Activated T-cell treated with anti-CD3 and anti-CD28 coated beads for 4 hours (primary cell): ENCODE results near the gene SH3PXD2A.

ENCODE experiments used
- DNase-seq: peaks from one replicate; pipeline ENCODE4 v3.0.0-alpha.2; 2020

SH3PXD2A gene

DNA sequence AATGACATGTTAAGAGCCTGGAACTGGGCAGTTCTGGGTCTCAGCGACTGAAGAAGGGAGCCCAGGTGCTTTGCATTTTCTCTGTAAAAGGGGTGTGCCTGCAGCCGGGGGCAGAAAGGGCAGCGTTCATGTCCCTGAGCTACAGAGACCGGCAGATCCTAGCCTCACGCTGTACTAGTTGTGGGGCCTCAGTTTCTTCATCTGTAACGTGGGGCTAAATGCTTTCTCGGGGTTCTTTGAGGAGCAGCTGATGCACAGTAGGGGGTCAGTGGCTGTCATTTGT, 282.2 kb downstream of the SH3PXD2A start:
- DNase-seq = no peak

DNA sequence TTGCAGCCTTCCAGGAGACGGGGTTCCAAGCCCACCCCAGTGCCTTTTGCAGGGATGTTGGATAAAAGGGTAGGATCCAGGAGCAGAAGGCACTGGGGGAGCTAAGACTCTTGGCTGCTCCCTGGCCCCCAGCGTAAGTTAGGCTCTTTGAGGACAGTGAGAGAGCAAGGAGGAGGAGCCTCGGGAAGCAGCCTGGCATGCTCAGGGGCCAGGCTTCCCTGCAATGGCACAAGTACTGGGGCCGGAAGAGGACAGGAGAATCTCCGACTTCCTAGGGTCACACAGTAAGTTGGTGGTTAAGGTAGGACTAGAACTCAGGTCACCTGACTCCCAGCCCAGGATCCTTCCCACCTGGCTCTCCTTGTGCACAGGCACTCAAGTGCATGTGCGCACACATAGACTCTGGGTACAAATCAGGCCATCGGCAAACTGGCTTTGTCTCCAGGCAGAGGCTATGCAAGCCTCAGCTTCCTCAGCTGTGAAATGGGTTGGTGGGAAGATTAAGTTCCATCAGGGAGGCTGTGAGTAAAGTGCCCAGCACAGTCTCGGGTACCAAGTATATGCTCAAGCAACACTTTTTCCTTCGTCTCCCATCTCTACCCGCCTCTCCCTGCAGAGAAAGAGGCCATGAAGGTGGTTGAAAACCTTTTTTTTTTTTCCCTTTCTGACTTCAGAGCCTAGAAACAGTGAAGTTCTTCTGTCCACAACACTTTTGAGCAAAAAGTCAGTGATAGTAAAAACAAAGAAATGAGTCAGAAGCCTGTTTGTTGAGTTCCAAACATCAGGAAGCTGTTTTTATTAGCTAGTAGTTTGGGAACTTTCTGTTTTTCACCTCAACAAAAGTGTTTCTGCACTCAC, 282.8 kb downstream of the SH3PXD2A start:
- DNase-seq = no peak

DNA sequence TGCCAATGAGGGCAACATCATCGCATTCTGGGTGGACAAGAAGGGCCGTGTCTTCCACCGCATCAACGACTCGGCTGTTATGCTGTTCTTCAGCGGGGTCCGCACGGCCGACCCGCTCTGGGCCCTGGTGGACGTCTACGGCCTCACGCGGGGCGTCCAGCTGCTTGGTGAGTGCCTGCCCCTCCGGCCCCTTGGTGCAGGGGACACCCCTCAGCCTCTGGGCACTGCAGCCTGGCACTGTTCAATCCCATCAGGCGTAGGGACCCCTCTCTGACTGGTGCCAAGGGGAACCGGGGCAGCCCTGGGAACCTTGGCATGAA, 283.8 kb downstream of the SH3PXD2A start:
- DNase-seq = no peak

DNA sequence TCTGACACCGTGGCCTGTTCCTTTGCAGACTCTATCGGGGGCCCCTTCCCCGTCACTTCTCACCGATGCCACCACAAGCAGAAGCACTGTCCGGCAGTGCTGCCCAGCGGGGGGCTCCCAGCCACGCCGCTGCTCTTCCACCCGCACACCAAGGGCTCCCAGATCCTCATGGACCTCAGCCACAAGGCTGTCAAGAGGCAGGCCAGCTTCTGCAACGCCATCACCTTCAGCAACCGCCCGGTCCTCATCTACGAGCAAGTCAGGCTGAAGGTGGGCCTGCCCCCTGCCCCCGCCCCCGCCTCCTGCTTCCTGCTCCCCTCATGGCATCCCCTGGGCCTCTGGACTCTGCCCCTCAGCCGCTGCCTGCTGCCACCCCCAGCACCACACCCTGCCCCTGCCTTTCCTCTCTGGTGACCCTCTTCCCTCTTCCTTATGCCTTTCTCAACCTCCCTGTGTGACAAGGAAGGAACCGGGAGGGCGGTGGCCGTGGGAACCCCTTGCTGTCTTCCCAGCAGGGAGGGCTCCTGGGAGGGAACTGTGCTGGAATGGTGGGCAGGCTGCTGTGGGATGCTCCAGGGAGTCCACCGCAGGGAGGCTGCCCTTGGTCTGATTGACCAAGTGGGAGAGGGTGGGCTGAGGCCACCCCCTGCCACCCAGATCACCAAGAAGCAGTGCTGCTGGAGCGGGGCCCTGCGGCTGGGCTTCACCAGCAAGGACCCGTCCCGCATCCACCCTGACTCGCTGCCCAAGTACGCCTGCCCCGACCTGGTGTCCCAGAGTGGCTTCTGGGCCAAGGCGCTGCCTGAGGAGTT, 284.3 kb downstream of the SH3PXD2A start:
- no peak for DNase-seq

DNA sequence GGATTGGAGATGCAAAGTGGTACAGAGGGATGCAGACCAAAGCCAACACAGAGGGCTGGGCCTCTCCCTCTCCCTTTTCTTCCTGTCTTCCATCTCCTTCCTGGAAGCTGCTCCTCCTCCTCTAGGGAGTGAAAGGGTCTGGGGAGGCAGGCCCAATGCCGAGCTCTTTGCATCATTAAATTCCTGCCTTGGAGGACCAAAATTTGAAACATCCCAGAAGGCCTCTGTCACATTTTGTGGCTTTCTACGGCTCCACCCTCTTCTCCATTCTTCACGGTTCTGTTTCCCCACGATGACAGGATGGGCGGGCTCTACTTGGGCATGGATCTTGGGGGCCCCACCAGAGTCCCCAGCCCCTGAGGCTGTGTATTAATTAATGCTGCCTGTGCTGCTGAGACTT, 285.5 kb downstream of the SH3PXD2A start:
- no peak for DNase-seq

DNA sequence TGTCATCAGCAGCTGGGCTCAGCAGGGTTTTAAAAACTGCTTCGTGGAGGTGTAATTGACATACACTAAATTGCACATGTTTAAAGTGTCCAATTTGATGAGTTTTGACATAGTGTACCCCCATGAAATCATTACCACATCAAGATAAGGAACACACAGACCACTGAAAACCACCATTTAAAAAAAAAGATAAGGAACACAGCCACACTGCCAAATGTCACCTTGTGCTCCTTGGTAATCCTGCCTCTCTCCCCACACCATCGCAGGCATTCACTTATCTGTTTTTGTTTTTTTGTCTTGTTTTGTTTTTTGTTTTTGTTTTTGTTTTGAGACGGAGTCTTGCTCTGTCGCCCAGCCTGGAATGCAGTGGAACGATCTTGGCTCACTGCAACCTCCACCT, 286.9 kb downstream of the SH3PXD2A start:
- no peak for DNase-seq

DNA sequence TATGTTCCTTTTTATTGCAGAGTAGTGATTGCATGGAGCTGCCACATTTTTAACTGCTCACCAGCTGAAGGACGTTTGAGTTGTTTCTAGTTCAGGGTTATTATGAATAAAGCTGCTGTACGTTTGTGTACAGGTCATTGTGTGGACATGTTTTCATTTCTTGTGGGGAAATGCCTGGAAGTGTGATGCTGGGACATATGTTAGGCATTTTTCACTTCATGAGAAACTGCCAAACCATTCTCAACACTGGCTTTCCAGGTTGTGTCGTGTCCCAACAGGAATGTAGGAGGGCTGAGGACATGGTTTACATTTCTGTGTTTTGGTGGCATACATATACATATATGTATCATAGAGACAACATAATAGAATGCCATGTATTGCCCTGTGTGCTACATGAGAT, 288.8 kb downstream of the SH3PXD2A start:
- no peak for DNase-seq

DNA sequence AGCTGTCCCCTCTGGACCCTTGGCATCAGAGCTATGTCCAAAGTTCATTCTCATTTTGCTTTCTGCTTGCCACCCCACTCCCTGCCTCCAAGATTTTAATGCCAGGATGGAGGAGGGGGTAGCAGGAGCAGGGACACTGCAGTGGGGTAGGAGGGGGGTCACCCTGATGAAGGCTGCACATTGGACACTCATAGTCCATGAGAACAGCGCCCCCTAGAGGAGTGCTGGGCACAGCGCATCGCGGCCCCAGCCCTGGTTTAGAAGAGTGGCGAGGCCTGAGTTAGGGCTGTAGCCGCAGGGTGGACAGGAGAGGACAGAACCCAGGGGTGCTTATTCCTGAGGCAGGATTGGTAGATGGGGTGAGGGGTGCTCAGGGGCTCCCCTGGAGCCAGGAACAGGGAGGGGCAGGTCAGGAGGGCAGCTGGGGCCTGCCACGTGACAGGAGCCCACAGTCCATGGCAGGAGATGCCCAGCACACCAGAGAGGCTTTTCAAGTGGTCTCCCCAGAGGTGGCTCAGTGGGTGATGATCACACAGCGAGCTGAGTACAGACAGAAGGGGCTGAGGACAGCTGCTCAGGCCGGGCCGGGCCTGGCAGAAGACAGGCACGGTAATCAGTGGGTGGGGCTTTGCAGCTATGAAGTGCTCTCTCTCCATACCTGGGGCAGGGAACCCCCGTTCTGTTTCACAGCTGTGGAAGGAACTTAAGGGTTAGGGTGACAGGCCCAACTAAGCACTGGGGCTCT, 290.4 kb downstream of the SH3PXD2A start:
- DNase-seq = no peak

DNA sequence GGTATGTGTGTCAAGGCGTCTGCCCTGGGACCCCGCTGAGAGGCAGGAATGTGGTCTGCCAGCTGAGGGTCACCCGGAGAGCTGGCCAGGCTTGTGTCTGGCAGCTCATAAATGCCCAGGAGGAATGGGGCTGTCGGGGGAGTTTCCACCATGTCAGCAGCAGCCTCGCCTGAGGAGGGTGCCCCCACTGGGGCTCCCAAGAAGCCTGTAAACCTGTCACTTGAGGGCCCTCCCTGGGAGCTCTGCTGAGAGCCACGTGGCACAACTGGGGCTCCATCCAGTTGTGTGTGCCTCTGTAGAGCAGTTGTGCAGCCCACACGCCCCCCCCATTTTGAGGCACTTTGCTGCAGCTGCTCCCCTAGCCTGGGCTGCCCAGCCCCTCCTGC, 291.3 kb downstream of the SH3PXD2A start:
- no peak for DNase-seq

DNA sequence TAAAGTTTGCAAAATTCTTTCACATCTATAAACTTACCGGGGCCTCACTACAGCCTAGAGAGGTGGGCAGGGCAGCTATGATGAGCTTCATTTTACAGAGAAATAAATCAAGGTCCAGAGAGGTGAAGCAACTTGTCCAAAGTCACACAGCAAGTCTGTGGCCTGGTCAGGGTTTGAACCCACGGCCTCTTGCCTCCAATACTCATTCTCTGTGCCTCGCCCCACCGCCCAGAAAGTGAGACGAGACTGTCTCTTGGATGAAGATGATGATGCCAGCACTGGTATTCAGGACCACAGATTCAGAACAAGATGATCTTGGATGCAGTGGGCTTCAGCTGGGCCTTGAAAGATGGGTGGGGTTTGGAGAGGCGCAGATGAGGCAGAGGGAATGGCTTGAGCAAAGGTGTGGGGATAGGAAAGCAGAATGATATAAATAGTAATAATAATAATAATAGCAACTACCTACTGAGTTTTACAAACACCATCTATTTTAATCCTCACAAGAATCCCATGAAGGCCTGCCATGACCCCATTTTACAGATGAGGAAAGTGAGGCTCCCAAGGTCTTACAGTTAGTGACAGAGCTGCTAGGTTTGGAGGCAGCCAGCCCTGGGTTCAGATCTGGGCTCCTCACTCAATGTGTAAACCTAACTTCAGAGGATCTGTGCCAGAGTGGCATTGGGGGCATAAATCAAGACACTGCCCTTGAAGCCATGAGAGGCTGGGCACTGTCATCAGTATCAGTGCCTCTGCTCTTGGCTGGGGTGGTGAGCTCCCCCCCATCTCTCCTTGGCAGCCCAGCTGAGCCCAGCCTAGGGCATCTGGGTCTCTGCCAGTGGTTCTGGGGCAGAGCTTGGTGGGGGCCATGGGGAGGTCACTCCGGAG, 291.9 kb downstream of the SH3PXD2A start:
- no peak for DNase-seq

DNA sequence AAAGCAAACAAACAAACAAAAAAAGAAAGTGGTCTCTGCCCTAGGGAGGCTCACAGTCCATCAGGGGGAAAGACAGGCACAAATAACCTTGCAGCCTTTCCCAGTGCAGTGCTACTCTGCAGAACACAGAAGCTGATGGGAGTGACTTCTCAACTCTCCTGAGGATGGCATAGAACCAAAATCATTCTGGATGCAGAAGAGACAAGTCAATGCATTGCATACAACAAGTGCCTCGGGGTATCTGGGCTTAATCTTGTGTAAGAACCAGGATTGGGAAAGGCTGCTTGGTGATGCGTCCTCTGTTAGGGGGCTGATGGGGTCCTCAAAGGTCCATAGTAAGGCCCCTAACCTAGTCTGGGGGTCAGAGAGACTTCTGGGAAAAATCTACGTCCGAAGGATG, 293.0 kb downstream of the SH3PXD2A start:
- DNase-seq = no peak

DNA sequence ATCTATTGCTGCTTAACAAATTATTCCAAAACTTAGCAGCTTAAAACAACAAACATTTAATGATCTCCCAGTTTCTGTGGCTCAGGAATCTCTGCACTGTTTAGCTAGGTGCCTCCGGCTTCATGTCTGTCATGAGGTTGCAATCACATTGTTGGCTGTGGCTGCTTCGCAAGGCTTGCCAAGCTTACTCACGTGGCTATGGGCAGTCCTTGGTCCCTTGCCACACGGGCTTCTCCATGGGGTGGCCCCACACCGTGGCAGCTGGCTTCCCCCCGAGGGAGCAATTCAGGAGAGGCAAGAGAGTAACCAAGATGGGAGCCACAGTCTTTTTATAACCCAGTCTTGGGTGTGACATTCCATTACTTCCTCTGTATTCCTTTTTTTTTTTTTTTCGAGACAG, 294.5 kb downstream of the SH3PXD2A start:
- no peak for DNase-seq

DNA sequence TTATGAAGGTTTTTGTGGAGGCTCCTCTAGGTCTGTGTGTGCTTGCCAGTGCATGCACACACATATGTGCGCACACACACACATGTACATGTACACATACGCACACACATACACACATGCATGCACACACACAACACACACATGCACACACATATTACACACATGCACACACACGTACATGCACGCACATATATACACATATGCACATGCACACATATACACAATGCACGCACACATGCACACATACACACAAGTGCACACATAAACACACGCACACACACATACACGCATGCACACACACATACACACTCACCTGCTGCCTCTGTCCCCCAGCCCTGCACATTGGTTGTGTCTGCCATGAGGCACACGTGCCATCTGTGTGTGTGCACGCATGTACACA, 295.6 kb downstream of the SH3PXD2A start:
- no peak for DNase-seq

DNA sequence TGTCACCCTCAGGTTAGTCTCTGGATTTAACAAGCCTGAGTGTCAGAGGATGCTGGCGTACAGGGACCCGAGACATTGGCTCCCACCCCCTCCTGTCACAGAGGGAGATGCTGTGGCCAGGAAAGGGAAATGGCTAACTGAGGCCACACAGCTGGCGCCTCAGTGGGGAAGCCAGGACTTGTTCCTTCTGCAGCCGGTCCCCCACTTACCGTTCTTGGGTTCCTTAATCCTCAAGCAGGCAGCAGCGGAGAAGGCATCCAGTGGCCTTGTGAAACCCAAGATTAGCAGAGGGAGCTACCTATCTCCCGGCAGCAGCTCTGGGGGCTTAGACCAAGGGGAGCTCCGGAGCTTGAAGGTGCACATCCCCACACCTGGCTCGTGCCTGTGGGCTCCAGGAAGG, 296.5 kb downstream of the SH3PXD2A start:
- DNase-seq = no peak

DNA sequence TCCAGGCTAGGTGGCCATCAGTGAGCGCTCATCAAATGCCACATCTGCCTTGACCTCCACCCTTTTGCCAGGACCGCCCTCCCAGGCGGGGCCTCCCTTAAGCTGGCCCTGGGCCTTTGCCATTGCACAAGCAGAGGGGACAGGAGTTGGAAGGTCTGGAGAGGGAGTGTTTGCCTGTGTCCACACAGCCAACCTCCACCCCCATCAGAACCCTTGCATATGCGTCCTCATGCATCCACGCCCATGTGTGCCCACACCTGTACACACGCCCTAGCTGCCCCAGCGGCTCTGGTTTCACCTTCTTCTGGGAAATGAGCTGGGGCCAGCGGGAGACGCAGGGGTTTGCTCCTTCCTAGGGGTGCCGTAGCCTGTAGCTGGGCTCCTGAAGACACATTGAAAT, 297.9 kb downstream of the SH3PXD2A start:
- no peak for DNase-seq

DNA sequence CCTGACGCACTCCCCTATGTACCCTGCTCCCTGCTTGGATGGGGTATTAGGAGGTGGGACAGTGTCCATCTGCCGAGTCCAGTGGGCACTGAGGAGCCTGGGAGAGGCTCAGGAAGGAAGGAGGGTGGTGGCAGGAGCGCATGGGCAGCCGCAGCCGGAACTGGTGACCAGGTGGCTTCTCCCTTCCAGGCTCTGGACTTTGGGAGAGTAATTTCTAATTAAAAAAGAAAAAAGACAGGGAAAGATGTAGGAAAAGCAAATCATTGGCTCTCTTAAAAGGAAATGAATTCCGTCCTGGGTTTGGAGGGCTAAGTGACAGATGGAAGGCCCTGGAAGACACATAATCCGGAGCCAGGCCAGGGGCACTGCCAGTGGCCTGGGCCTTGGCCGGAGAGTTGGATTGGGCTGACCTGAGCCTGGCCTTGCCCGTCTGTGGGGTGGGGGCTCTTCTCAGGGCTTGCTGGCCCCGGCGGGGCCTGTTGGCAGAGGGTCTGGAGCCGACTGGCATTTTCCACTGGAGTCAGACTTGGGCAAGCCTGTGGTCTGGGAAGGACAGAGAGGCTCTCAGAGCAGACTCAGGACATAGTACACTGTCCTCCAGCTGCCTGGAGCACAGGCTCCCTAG, 298.9 kb downstream of the SH3PXD2A start:
- no peak for DNase-seq

DNA sequence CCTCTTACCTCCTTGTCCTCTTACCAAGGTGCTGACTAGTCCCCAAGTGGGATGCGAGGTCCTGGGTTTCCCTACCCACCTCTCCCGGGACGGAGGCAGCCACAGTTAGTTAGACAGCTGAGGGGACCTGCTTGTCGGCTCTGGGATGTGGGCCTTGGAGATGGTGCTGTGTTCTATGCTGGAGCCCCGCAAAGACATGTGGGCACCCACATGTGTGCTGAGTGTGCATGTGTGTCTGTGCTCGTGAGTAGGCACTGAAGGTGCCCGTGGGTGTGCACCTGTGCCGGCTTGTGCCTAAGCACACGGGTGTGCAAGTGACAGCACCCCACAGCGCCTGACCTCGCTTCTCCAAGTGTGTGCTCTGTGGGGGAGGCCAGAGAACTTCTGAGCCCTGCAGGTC, 299.7 kb downstream of the SH3PXD2A start:
- no peak for DNase-seq

DNA sequence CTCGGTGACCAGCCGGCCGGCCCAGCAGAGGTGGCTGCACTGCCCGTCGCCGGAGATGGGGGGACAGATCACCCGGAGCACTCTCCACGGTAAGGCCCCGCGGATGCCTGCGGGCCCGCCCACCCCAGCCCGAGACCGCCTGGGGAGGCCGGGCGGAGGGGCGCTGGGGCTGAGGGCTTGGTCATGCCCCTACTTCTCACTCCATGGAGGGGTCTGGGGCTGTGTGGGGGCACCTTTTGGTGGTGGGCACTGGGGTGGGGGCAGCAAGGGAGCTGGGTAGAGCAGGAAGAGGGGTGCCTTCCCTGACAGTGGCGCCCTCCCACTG, 300.1 kb downstream of the SH3PXD2A start:
- no peak for DNase-seq

DNA sequence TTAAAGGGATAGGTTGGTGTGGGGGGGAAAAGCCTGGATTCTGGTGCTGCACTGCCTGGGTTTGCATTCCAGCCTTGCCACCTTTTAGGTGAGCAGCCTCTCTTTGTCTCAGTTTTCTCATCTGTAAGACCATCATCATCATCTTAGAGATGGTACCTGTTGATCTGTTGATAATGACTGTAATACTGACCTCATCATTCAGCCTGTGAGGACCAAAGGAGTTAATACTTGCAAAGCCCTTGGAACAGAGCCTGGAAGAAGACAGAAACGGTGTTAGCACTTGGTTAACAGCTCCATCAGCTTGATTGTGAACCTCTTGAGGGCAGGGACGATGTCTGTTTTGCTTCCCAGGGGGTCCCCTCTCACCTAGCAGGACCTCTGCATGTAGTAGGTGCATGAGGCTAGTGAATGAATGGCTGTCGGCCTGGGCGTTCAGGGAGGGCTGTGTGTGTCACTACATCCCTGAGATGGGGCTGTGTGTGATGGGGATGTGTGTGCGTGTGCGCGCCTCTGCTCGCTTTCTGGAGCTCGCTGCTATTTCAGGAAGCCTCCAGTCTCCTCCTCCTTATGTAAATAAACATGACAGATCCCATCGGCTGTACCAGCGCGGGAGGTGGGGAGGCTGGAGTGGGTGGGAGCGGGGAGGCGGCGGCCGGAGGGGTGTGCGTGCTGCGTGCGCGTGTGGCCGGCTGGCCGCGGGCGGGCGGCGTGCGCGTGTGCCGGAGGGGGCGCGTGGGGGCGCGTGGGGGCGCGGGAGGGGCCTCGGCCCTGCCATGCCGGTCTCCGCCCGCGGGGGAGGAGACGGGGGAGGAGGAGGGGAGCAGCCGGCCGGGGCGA, 300.7 kb downstream of the SH3PXD2A start:
- no peak for DNase-seq

DNA sequence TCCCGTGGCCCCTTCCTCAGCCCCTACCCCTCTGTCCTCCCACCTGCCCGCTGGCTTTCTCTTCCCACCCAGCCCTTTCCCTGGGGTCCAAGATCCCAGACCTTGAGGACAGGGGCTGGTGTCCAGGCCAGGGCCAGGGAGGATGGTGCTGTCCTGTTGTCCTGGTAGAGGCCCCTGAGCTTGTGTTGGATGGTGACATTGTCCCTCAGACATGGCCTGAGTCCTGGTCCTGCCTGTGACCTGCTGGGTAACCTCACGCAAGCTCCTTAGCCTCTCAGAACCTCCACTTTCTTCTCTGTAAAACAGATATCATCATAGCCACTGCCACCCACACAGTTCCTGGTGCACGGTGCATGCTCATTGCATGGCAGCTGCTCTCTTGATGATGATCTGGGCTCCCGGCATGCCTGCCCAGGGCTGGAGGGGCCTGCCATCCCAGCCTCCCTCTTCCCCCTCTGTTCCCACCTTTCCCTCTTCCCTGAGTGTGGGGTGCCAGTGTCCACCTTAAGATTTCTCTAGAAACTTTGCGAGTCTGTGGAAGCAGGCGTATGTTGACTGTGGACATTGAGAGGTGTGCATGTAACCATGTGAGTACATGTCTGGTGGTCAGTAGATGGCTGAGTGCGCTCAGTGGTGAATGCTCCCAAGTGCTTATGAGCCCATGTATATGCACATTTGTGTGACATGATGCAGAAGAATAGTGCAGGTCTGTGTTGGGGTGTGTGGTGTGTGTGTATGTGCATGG, 301.5 kb downstream of the SH3PXD2A start:
- DNase-seq = peak; percentile 26
